Lung (tissue), 16 donors: ENCODE data around the gene WDR43. TPM values are rescaled to one million over a fixed set of nuclear protein-coding genes. Genes with fewer than 3 reads are reported as not detected.

Experiments used
- ATAC-seq: fragments of 200-7000 bp; cut with Tn5 transposase; one replicate; pipeline ENCODE4 v1.9.1; 2020; ENCODE audit warnings: moderate number of reproducible peaks; ENCODE audit not compliant: insufficient read depth, low FRiP score
- DNase-seq, 3 donors: peaks; one replicate each; pipeline ENCODE4 v3.0.0-alpha.2; 2013 to 2017
- H3K27ac ChIP-seq, 2 donors: one replicate each; pipeline ENCODE4 v1.5.1; 2013; ENCODE audit warnings: mild to moderate bottlenecking in 2 of 2, moderate library complexity in 2 of 2, control low read depth in 1 of 2, inconsistent platforms in 1 of 2, low read depth in 1 of 2, low read length in 1 of 2
- H3K27me3 ChIP-seq, 3 donors: one replicate each; pipeline ENCODE4 v1.5.1; 2013; ENCODE audit warnings: low read length in 2 of 3; ENCODE audit not compliant: control insufficient read depth in 3 of 3, insufficient read depth in 3 of 3
- H3K36me3 ChIP-seq, 4 donors: one replicate each; pipeline ENCODE4 v1.5.1; 2013; ENCODE audit warnings: low read length in 4 of 4, mild to moderate bottlenecking in 1 of 4, moderate library complexity in 1 of 4; ENCODE audit not compliant: control insufficient read depth in 4 of 4, insufficient read depth in 4 of 4
- H3K4me1 ChIP-seq, 5 donors: one replicate each; pipeline ENCODE4 v1.5.1; 2013; ENCODE audit warnings: low read length in 5 of 5, mild to moderate bottlenecking in 2 of 5, moderate library complexity in 1 of 5; ENCODE audit not compliant: control insufficient read depth in 5 of 5, insufficient read depth in 5 of 5
- H3K4me3 ChIP-seq: one replicate; pipeline ENCODE4 v1.5.1; 2013; ENCODE audit warnings: mild to moderate bottlenecking, control low read depth, moderate library complexity
- H3K9ac ChIP-seq, 2 donors: one replicate each; pipeline ENCODE4 v1.5.1; 2013; ENCODE audit warnings: low read length in 2 of 2, control low read depth in 1 of 2; ENCODE audit not compliant: insufficient read depth in 1 of 2
- H3K9me3 ChIP-seq, 4 donors: one replicate each; pipeline ENCODE4 v1.5.1; 2013; ENCODE audit warnings: low read length in 3 of 4, mild to moderate bottlenecking in 1 of 4, moderate library complexity in 1 of 4; ENCODE audit not compliant: control insufficient read depth in 4 of 4, insufficient read depth in 3 of 4
- WGBS, 2 donors: extraction: QIAGEN DNeasy Blood & Tissue Kit; methylation state at CpG; one replicate each; pipeline ENCODE4 v1.1.7; 2013; 5-methylcytosine and 5-hydroxymethylcytosine counted together
- long read RNA-seq, 5 donors: transcript quantifications; one replicate each; lab custom pipeline, GENCODE V29; 2026
- polyA plus RNA-seq, 2 donors: library from polyadenylated mRNA; stranded (reverse); fragments of 200-250 nt; gene quantifications; one replicate each; pipeline ENCODE4 v1.2.1, GENCODE V29; 2013
- total RNA-seq, 2 donors: library from RNA; depleted of rRNA in 1 of 2; stranded (reverse); fragments of >200 nt in 1 of 2; gene quantifications; one replicate each; pipeline ENCODE4 v1.2.1, GENCODE V29; 2014 to 2021
- TF ChIP-seq, protein P1 (sequence below): IDR thresholded peaks from 2 replicates; pipeline ENCODE4 v1.5.1; 2012; ENCODE audit warnings: mild to moderate bottlenecking; ENCODE audit errors: control extremely low read depth, extremely low read depth
- donor health status: control.
- donor health status: control.
- donor health status: Bipolar disorder and iron deficiency.
- donor health status: healthy.
- donor health status: DM: yes; HTN: yes; CAD: no.

Gene WDR43, protein sequence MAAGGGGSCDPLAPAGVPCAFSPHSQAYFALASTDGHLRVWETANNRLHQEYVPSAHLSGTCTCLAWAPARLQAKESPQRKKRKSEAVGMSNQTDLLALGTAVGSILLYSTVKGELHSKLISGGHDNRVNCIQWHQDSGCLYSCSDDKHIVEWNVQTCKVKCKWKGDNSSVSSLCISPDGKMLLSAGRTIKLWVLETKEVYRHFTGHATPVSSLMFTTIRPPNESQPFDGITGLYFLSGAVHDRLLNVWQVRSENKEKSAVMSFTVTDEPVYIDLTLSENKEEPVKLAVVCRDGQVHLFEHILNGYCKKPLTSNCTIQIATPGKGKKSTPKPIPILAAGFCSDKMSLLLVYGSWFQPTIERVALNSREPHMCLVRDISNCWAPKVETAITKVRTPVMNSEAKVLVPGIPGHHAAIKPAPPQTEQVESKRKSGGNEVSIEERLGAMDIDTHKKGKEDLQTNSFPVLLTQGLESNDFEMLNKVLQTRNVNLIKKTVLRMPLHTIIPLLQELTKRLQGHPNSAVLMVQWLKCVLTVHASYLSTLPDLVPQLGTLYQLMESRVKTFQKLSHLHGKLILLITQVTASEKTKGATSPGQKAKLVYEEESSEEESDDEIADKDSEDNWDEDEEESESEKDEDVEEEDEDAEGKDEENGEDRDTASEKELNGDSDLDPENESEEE
- 10 to 100 TPM; 36.9 to 40.2 TPM for total RNA-seq
- 10 to 100 TPM in 1 of 2 donors, 1 to 10 TPM in 1; 8.2 to 19.2 TPM for polyA plus RNA-seq
- long read RNA-seq, donor 1, transcript WDR43-202 (18 exons, 3,533 nt): major isoform, 6 of 6 reads
- long read RNA-seq, donor 1, partial matches to known transcripts: 0 of 6 reads
- long read RNA-seq, donor 1, other reads (novel, unspliced or antisense): 0 of 6 reads
- long read RNA-seq, donor 2, partial matches to known transcripts: 11 of 13 reads
- long read RNA-seq, donor 2, other reads (novel, unspliced or antisense): 0 of 13 reads
- long read RNA-seq, donor 3, partial matches to known transcripts: 0 of 3 reads
- long read RNA-seq, donor 3, other reads (novel, unspliced or antisense): 0 of 3 reads
- long read RNA-seq, donor 4, partial matches to known transcripts: 0 of 1 reads
- long read RNA-seq, donor 4, other reads (novel, unspliced or antisense): 0 of 1 reads
- long read RNA-seq, donor 5, transcript WDR43-202 (18 exons, 3,533 nt): major isoform, 6 of 11 reads
- long read RNA-seq, donor 5, partial matches to known transcripts: 5 of 11 reads
- long read RNA-seq, donor 5, other reads (novel, unspliced or antisense): 0 of 11 reads

DNA sequence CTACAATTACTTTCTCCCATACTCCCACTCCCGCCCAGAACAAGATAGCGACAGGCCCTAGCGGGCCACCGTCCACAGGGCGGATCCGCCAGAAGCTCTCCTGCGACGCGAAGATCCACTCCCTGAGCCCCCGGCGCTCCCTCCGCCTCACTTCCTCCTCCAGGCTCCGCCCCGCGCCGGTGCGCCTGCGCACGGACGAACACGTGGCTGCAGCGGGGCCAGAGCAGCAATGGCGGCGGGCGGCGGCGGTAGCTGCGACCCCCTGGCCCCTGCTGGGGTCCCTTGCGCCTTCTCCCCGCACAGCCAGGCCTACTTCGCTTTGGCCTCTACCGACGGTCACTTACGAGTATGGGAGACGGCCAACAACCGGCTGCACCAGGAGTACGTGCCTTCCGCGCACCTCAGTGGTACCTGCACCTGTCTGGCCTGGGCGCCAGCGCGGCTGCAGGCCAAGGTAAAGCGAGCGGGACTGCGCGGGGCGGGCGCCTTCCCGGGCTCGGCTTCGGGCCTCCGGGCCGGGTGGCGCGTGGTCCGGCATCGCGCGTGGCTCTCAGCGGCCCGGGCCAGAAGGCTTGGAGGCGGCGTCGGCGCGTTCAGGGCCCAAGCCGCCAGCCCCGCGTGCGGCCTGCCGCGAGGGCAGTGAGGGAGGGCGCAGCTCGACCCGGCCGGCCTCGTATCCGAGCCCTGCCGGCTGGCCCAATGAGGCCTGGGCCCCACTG, at the start of gene WDR43:
TSS of gene WDR43 (plus strand) at position 198 of the 719 bp plus-strand sequence. CDS start at position 230, 32 bp downstream.
- peak within 1 kb of the TSS; percentile 53 to 83 for H3K9ac ChIP-seq
- peak; percentile 98 for ATAC-seq
- H3K9me3 ChIP-seq: no peaks in the 10 kb centered on the region
- H3K4me1 ChIP-seq: peaks cover 0 to 15% (median 8%) of the 10 kb centered on the region in 5 donors
- H3K27me3 ChIP-seq: peaks cover 0 to 4% (median 0%) of the 10 kb centered on the region in 3 donors
- peaks cover 0 to 6% (median 0%) of the 10 kb centered on the region in 4 donors for H3K36me3 ChIP-seq
- peak; percentile 98 to 99 (median 98) for DNase-seq
- TF ChIP-seq, protein P1, sequence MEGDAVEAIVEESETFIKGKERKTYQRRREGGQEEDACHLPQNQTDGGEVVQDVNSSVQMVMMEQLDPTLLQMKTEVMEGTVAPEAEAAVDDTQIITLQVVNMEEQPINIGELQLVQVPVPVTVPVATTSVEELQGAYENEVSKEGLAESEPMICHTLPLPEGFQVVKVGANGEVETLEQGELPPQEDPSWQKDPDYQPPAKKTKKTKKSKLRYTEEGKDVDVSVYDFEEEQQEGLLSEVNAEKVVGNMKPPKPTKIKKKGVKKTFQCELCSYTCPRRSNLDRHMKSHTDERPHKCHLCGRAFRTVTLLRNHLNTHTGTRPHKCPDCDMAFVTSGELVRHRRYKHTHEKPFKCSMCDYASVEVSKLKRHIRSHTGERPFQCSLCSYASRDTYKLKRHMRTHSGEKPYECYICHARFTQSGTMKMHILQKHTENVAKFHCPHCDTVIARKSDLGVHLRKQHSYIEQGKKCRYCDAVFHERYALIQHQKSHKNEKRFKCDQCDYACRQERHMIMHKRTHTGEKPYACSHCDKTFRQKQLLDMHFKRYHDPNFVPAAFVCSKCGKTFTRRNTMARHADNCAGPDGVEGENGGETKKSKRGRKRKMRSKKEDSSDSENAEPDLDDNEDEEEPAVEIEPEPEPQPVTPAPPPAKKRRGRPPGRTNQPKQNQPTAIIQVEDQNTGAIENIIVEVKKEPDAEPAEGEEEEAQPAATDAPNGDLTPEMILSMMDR: no peak
- peak within 1 kb of the TSS; percentile 99 for H3K4me3 ChIP-seq
- 1% methylated on average over 56 to 79 of the region's 79 CpGs for WGBS, 2 donors
- H3K27ac ChIP-seq: peak within 1 kb of the TSS; percentile 83 to 93

DNA sequence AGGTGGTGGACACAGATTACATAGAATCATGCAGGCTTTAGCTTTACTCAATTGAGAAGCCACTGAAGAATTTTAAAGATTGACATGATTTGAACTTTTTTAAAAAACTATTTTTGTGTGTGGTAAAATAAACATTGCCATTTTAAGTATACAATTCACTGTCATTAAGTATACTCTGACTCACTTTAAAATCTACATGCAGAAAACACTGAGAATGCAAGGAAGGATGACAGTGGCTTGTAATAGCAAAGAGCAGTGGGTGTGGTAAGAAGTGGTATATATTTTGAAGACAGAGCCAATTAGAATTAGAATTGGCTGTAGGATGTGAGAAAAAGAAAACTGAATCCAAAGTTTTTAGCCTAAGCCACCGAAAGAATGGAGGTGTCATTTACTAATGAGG, 39.3 kb upstream of the WDR43 start:
- H3K36me3 ChIP-seq: peaks cover 0 to 6% (median 0%) of the 10 kb centered on the region in 4 donors
- no peaks in the 10 kb centered on the region for H3K27me3 ChIP-seq
- no peak for DNase-seq
- no peak for ATAC-seq
- H3K9me3 ChIP-seq: no peaks in the 10 kb centered on the region
- TF ChIP-seq, protein P1: no peak
- no peak overlapping the region for H3K27ac ChIP-seq
- WGBS, 2 donors: 93 to 95% methylated on average over 1 of the region's 1 CpG
- no peaks in the 10 kb centered on the region for H3K4me1 ChIP-seq
- no peak overlapping the region for H3K4me3 ChIP-seq
- H3K9ac ChIP-seq: no peak overlapping the region

DNA sequence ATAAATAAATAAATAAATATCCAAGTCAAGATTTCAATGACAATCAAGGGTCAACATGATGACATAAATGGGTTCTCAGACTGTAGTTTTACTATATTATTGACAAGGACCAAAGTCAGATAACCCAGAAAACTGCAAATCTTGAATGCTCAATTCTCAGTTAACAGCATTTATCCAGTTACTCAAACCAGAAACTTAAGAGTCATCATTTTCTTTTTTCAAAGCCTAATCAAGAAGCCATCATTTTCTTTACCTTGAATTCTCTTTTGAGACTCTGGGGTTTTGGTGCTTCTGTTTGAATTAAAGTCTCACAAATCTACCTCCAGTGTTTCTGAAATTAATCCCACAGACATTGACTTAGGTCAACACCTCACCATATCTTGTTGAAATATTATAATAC, 38.5 kb upstream of the WDR43 start:
- H3K27ac ChIP-seq: no peak overlapping the region
- no peak overlapping the region for H3K9ac ChIP-seq
- TF ChIP-seq, protein P1: no peak
- peaks cover 0 to 10% (median 2%) of the 10 kb centered on the region in 4 donors for H3K36me3 ChIP-seq
- no peaks in the 10 kb centered on the region for H3K9me3 ChIP-seq
- no peak overlapping the region for H3K4me3 ChIP-seq
- DNase-seq (no peak), ATAC-seq (no peak)
- no peaks in the 10 kb centered on the region for H3K4me1 ChIP-seq
- H3K27me3 ChIP-seq: no peaks in the 10 kb centered on the region
